OCI-LY1 (cell line): ENCODE data around the gene AMPD1.

Experiments
- CTCF ChIP-seq: fragments of 200-600 bp; sonication (generic), shearing (Covaris generic); IDR thresholded peaks from 2 replicates; pipeline ENCODE4 v1.5.1; 2017; ENCODE audit warnings: mild to moderate bottlenecking, antibody characterized with exemption, low read length, moderate library complexity, mixed read lengths
- EZH2 ChIP-seq: fragments of 200-600 bp; sonication (generic), shearing (Covaris generic); IDR thresholded peaks from 2 replicates; pipeline ENCODE4 v1.8.0; 2017; ENCODE audit warnings: borderline replicate concordance, mixed run types, mild to moderate bottlenecking, antibody characterized with exemption, low read length, moderate library complexity, mixed read lengths

GRCh38 chr1:114685851-114686250 lies 9.5 kb downstream of the AMPD1 start:
- TF ChIP-seq CTCF: no peak
- TF ChIP-seq EZH2: no peak
